Lower lobe of right lung (tissue), 2 donors: ENCODE data around the gene GNAZ. TPM values are rescaled to one million over a fixed set of nuclear protein-coding genes. Genes with fewer than 3 reads are reported as not detected.

Experiments
- ATAC-seq, 2 donors: fragments of 200-7000 bp; cut with Tn5 transposase; one replicate each; pipeline ENCODE4 v1.9.1; 2020 to 2022; ENCODE audit warnings: mild to moderate bottlenecking in 2 of 2, moderate library complexity in 2 of 2
- DNase-seq: peaks from one replicate; pipeline ENCODE4 v3.0.0-alpha.2; 2020
- H3K27ac ChIP-seq: fragments of 200-600 bp; one replicate; pipeline ENCODE4 v1.8.0; 2022
- H3K27me3 ChIP-seq: fragments of 200-600 bp; one replicate; pipeline ENCODE4 v1.8.0; 2022; ENCODE audit warnings: low read depth
- H3K36me3 ChIP-seq: fragments of 200-600 bp; one replicate; pipeline ENCODE4 v1.8.0; 2022; ENCODE audit warnings: mild to moderate bottlenecking
- H3K4me1 ChIP-seq: fragments of 200-600 bp; one replicate; pipeline ENCODE4 v1.8.0; 2022
- H3K4me3 ChIP-seq: fragments of 200-600 bp; one replicate; pipeline ENCODE4 v1.8.0; 2022; ENCODE audit warnings: mild to moderate bottlenecking
- H3K9me3 ChIP-seq: fragments of 200-600 bp; one replicate; pipeline ENCODE4 v1.8.0; 2022
- intact Hi-C: fragments of 100-400 bp; cut with DNase I; formaldehyde crosslinking; loops from one replicate; pipeline ENCODE4 v1.11.0; 2022
- total RNA-seq: library from RNA; stranded (reverse); fragmentation: NEBNext Ultra II Directional; extraction: Animal tissue kit (Norgen Biotek cat#: 25700); gene quantifications from one replicate; pipeline ENCODE4 v1.2.1, GENCODE V29; 2021
- TF ChIP-seq, protein P1 (sequence below): fragments of 200-600 bp; IDR thresholded peaks from one replicate; pipeline ENCODE4 v1.8.0; 2022; ENCODE audit warnings: antibody characterized with exemption, mild to moderate bottlenecking
- donor health status: DM: no; HTN: yes; CAD: no; lungs with severe emphysema.

The GNAZ gene
- total RNA-seq, 1 donor from 2014 or later = 2.4 TPM

- Histone ChIP-seq H3K9me3 (no peaks in the 10 kb centered on the region), H3K27ac (no peak overlapping the region), H3K4me3 (no peak overlapping the region), H3K4me1 (no peaks in the 10 kb centered on the region), H3K36me3 (no peaks in the 10 kb centered on the region), H3K27me3 (no peaks in the 10 kb centered on the region)
- DNase-seq = no peak
- TF ChIP-seq, protein P1, sequence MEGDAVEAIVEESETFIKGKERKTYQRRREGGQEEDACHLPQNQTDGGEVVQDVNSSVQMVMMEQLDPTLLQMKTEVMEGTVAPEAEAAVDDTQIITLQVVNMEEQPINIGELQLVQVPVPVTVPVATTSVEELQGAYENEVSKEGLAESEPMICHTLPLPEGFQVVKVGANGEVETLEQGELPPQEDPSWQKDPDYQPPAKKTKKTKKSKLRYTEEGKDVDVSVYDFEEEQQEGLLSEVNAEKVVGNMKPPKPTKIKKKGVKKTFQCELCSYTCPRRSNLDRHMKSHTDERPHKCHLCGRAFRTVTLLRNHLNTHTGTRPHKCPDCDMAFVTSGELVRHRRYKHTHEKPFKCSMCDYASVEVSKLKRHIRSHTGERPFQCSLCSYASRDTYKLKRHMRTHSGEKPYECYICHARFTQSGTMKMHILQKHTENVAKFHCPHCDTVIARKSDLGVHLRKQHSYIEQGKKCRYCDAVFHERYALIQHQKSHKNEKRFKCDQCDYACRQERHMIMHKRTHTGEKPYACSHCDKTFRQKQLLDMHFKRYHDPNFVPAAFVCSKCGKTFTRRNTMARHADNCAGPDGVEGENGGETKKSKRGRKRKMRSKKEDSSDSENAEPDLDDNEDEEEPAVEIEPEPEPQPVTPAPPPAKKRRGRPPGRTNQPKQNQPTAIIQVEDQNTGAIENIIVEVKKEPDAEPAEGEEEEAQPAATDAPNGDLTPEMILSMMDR = no peak
- intact Hi-C loops = loop anchor here (10.0 kb wide), 1 partner anchor 163 kb away; no protein-coding TSS in a partner anchor
- no peak for ATAC-seq
Measured at GRCh38 chr22:23127788-23128187, 57.5 kb downstream of the GNAZ start.

DNA sequence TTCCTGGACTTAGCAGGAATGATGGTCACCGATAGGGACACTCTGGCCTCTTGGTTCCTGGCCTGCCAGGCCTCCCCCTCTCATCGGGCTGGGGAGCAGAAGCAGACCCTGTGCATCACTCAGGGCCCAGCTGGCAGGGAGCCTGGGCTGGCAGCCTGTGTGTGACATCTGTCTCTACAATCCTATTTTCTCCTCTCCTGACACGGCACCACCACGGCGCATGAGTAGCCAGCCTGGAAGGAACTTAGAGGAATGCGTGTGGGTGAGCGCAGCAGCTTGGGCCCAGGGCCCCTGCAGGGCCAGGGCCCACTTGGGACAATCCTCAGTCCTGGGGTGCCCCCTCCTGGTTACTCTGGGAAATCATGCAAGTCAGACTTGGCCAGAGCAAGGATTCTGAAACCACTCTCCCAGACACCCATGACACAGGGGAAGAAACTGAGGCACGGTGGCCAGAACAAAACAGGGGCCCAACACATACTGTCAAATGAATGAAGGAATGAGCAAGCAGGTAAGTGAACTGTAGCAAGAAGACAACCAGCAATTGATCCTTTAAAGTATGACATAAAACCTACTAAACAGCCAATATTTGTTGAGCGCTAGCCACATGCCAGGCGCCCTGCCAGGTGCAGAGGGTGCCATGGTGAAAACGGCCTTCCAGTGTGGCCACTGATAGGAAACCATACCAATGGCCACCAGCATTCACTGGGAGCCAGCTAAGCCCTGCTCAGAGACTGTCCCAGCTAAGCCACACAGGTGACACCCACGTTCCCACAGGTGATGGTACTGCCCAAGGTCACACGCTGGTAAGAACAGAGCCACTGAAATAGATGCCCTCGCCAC lies 58.2 kb downstream of the GNAZ start:
- Histone ChIP-seq H3K27ac (no peak overlapping the region), H3K9me3 (no peaks in the 10 kb centered on the region), H3K4me1 (no peaks in the 10 kb centered on the region), H3K36me3 (no peaks in the 10 kb centered on the region), H3K4me3 (no peak overlapping the region), H3K27me3 (no peaks in the 10 kb centered on the region)
- ATAC-seq (peak; percentile 82 to 84), DNase-seq (peak; percentile 66)
- intact Hi-C loops = loop anchor here (10.0 kb wide), 1 partner anchor 164 kb away; no protein-coding TSS in a partner anchor
- TF ChIP-seq, protein P1 = peak; percentile 72

GRCh38 chr22:23129149-23129548 lies 58.8 kb downstream of the GNAZ start:
- ATAC-seq = no peak

GRCh38 chr22:23130697-23131096 lies 60.4 kb downstream of the GNAZ start:
- Histone ChIP-seq H3K4me3 (no peak overlapping the region), H3K36me3 (no peaks in the 10 kb centered on the region), H3K9me3 (no peaks in the 10 kb centered on the region), H3K27ac (no peak overlapping the region), H3K4me1 (no peaks in the 10 kb centered on the region), H3K27me3 (no peaks in the 10 kb centered on the region)
- intact Hi-C loops = no loop called here
- ATAC-seq = no peak
- DNase-seq = no peak
- TF ChIP-seq, protein P1 = no peak

More at GRCh38 chr22:23129149-23129548, 58.8 kb downstream of the GNAZ start:
- no peak overlapping the region for H3K4me3 ChIP-seq
- H3K36me3 ChIP-seq = no peaks in the 10 kb centered on the region
- H3K27me3 ChIP-seq = no peaks in the 10 kb centered on the region
- no peak overlapping the region for H3K27ac ChIP-seq
- no peaks in the 10 kb centered on the region for H3K4me1 ChIP-seq
- TF ChIP-seq, protein P1 = no peak
- DNase-seq = no peak
- H3K9me3 ChIP-seq = no peaks in the 10 kb centered on the region
- intact Hi-C loops = loop anchor here (10.0 kb wide), 1 partner anchor 164 kb away; no protein-coding TSS in a partner anchor

DNA sequence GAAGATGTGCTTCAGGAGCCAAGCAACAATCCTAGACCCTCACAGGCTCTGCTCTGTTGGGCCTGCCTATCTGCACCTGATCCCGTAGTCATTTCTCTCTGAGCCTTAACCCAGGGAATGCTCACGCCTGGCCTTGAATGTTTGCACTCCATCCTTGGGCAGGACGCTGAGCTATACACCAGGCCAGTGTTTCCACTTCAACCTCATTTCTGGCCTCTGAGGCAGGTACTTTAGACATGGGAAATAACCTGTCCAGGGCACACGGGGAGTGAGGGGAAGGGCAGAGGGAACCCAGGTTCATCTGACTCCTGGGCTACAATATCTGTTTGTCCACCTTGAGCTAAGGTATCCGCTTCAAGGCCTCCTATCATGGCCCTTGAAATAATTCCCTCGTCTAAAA lies 61.6 kb downstream of the GNAZ start:
- Histone ChIP-seq H3K9me3 (no peaks in the 10 kb centered on the region), H3K27ac (no peak overlapping the region), H3K4me1 (no peaks in the 10 kb centered on the region), H3K4me3 (no peak overlapping the region), H3K27me3 (no peaks in the 10 kb centered on the region), H3K36me3 (no peaks in the 10 kb centered on the region)
- intact Hi-C loops = no loop called here
- ATAC-seq = peak in 1 of 2 donors; percentile 48
- TF ChIP-seq, protein P1 = no peak
- no peak for DNase-seq
